OCI-LY7 (cell line): ENCODE data around the gene POMC.

Experiments used
- EZH2phosphoT487 ChIP-seq: fragments of 200-600 bp; sonication (generic); IDR thresholded peaks from 2 replicates; pipeline ENCODE4 v1.6.1; 2018; ENCODE audit warnings: low read depth, borderline replicate concordance, mild to moderate bottlenecking, mixed run types, antibody characterized with exemption, low read length, moderate library complexity, mixed read lengths
- TF ChIP-seq, protein P1 (sequence below): fragments of 200-600 bp; sonication (generic); conservative IDR thresholded peaks from 2 replicates; pipeline ENCODE4 v1.5.1; 2014; ENCODE audit warnings: mild to moderate bottlenecking, antibody characterized with exemption, low read length, moderate library complexity, mixed read lengths

DNA sequence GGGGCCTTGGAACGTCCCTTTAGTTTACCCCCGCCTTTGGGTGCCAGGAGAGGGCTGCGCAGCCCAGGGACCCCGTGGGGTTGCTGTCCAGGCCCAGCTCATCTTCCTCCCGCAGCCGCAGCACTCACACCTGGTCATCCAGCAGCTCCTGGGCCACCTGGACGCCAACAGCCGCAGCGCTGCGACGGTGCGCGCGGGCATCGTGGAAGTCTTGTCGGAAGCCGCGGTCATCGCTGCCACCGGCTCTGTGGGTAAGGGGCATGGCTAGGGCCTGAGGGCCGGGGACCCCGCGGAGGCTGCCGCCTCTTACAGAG lies 37.2 kb downstream of the POMC start:
- TF ChIP-seq, protein P1, sequence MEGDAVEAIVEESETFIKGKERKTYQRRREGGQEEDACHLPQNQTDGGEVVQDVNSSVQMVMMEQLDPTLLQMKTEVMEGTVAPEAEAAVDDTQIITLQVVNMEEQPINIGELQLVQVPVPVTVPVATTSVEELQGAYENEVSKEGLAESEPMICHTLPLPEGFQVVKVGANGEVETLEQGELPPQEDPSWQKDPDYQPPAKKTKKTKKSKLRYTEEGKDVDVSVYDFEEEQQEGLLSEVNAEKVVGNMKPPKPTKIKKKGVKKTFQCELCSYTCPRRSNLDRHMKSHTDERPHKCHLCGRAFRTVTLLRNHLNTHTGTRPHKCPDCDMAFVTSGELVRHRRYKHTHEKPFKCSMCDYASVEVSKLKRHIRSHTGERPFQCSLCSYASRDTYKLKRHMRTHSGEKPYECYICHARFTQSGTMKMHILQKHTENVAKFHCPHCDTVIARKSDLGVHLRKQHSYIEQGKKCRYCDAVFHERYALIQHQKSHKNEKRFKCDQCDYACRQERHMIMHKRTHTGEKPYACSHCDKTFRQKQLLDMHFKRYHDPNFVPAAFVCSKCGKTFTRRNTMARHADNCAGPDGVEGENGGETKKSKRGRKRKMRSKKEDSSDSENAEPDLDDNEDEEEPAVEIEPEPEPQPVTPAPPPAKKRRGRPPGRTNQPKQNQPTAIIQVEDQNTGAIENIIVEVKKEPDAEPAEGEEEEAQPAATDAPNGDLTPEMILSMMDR: no peak
- no peak for TF ChIP-seq EZH2phosphoT487
